ENCODE measurements around the gene CLPSL2.

Gene CLPSL2

GRCh38 chr6:35786810-35787209 is 10.4 kb downstream of the CLPSL2 start:
- TF ChIP-seq TEAD4 (IDR thresholded peaks at IDR 0.05) (no peak), EGR1 (IDR thresholded peaks at IDR 0.05) (no peak), EP300 (IDR thresholded peaks at IDR 0.05; ENCODE audit: borderline replicate concordance) (no peak), REST (IDR thresholded peaks at IDR 0.05; ENCODE audit: low read depth) (no peak), MAX (IDR thresholded peaks at IDR 0.05) (no peak), FOXM1 (IDR thresholded peaks at IDR 0.05; ENCODE audit: borderline replicate concordance, low read depth) (no peak), NFIC (IDR thresholded peaks at IDR 0.05) (no peak), TCF12 (IDR thresholded peaks at IDR 0.05; ENCODE audit: low read depth) (no peak), USF1 (IDR thresholded peaks at IDR 0.05) (no peak), YY1 (IDR thresholded peaks at IDR 0.05; ENCODE audit: low read depth) (no peak), CEBPB (IDR thresholded peaks at IDR 0.05) (no peak), ZBTB7A (IDR thresholded peaks at IDR 0.05; ENCODE audit: low read depth) (no peak)

DNA sequence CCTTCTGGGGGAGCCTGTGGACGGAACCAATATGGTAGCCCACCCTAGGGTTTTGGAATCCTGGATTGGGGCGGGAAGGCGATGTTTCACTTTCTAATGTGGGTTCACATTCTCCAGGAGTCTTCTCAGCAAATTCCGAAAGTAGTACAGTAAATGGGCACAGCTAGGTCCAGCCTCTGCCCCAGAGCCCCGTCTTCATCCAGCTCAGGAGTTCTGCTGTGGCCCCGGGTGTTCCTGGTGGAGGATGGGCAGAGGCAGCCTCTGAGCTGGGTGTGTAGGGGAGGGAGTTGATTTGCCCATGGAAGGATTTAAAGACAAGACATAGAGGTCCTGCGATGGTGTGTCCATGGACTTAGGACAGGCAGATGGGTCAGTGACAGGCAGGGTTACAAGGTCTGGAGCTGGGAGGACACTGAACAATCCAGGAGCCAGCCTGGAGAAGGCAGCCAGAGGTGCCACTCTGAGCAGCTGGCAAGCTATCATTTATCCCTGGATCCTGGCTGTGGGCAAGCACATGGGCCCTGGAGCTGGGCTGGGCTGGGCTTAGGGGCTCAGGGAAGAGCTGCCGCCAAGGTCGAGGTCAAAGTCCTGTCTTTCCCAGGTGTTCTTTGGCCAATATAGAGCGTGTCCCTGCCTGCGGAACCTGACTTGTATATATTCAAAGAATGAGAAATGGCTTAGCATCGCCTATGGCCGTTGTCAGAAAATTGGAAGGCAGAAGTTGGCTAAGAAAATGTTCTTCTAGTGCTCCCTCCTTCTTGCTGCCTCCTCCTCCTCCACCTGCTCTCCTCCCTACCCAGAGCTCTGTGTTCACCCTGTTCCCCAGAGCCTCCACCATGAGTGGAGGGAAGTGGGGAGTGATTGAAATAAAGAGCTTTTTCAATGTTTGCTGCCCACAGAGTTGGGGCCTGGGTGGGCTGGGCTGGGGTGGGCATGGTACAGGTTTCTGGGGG is 11.1 kb downstream of the CLPSL2 start:
- TF ChIP-seq MAX (IDR thresholded peaks at IDR 0.05) = no peak
- TF ChIP-seq TEAD4 (IDR thresholded peaks at IDR 0.05) = no peak
- no peak for TF ChIP-seq USF1 (IDR thresholded peaks at IDR 0.05)
- no peak for TF ChIP-seq EGR1 (IDR thresholded peaks at IDR 0.05)
- no peak for TF ChIP-seq TCF12 (IDR thresholded peaks at IDR 0.05; ENCODE audit: low read depth)
- no peak for TF ChIP-seq EP300 (IDR thresholded peaks at IDR 0.05; ENCODE audit: borderline replicate concordance)
- TF ChIP-seq CREB1 (IDR thresholded peaks at IDR 0.05; ENCODE audit: low read depth) = no peak
- TF ChIP-seq FOXM1 (IDR thresholded peaks at IDR 0.05; ENCODE audit: borderline replicate concordance, low read depth) = no peak
- TF ChIP-seq ZBTB7A (IDR thresholded peaks at IDR 0.05; ENCODE audit: low read depth) = no peak
- no peak for TF ChIP-seq CEBPB (IDR thresholded peaks at IDR 0.05)
- no peak for TF ChIP-seq RAD21 (IDR thresholded peaks at IDR 0.05; ENCODE audit: low read depth)
- TF ChIP-seq YY1 (IDR thresholded peaks at IDR 0.05; ENCODE audit: low read depth) = no peak
- no peak for TF ChIP-seq NFIC (IDR thresholded peaks at IDR 0.05)
- no peak for TF ChIP-seq TAF1 (IDR thresholded peaks at IDR 0.05; ENCODE audit: low read depth)
- no peak for TF ChIP-seq REST (IDR thresholded peaks at IDR 0.05; ENCODE audit: low read depth)

- TF ChIP-seq USF1 (IDR thresholded peaks at IDR 0.05) (no peak), EGR1 (IDR thresholded peaks at IDR 0.05) (no peak)
These were observed 12.1 kb downstream of the CLPSL2 start for GRCh38 chr6:35788423-35788982.

- TF ChIP-seq USF1 (IDR thresholded peaks at IDR 0.05) (no peak), EGR1 (IDR thresholded peaks at IDR 0.05) (no peak), TAF1 (IDR thresholded peaks at IDR 0.05; ENCODE audit: low read depth) (no peak), CREB1 (IDR thresholded peaks at IDR 0.05; ENCODE audit: low read depth) (no peak), ZBTB7A (IDR thresholded peaks at IDR 0.05; ENCODE audit: low read depth) (no peak), YY1 (IDR thresholded peaks at IDR 0.05; ENCODE audit: low read depth) (no peak), NFIC (IDR thresholded peaks at IDR 0.05) (no peak), RAD21 (IDR thresholded peaks at IDR 0.05; ENCODE audit: low read depth) (no peak), REST (IDR thresholded peaks at IDR 0.05; ENCODE audit: low read depth) (no peak), EP300 (IDR thresholded peaks at IDR 0.05; ENCODE audit: borderline replicate concordance) (no peak), TCF12 (IDR thresholded peaks at IDR 0.05; ENCODE audit: low read depth) (no peak)
These were observed 14.3 kb downstream of the CLPSL2 start for GRCh38 chr6:35790683-35791082.

All from Ishikawa (cell line).